ENCODE data around the gene PNLIPRP3. TPM values are rescaled to one million over a fixed set of nuclear protein-coding genes. Genes with fewer than 3 reads are reported as not detected.

PNLIPRP3 gene
- total RNA-seq, 2 experiments from 2014 or later: not detected

DNA sequence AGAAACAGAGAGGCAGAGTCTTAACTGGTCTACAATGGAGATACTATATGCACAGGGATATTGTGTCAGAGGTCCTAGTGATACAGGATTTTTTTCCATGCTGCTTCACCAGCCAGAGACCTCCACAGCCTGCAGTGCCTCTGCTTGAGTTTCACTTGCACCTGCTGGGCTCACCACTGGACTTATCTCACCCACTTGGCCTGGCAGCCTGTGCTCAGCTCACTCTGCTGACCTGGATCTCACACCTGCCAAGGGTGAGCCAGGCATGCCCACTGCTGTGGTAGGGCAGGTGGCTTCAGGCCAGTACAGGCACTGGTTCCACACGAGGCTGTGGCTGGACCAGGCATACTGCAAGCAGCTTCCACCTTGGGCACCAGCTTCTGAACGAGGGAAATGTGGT is 36.6 kb downstream of the PNLIPRP3 start:
- H3K4me1 Mint-ChIP-seq: no peaks in the 10 kb centered on the region
- DNase-seq: no peak
- H3K27ac Mint-ChIP-seq: no peak overlapping the region
- CTCF ChIA-PET: interaction anchor here (0.6 to 1.1 kb wide), 2 partner anchors 10 to 11 kb away, joined by 3 to 4 read pairs; no protein-coding TSS in a partner anchor
- no peaks in the 10 kb centered on the region for H3K36me3 Mint-ChIP-seq (ENCODE audit: low read depth)
- no peak overlapping the region for H3K4me3 Mint-ChIP-seq
- POLR2A ChIA-PET: no interaction called here
- no peaks in the 10 kb centered on the region for H3K9me3 Mint-ChIP-seq
- peaks cover 2% of the 10 kb centered on the region for H3K27me3 Mint-ChIP-seq

DNA sequence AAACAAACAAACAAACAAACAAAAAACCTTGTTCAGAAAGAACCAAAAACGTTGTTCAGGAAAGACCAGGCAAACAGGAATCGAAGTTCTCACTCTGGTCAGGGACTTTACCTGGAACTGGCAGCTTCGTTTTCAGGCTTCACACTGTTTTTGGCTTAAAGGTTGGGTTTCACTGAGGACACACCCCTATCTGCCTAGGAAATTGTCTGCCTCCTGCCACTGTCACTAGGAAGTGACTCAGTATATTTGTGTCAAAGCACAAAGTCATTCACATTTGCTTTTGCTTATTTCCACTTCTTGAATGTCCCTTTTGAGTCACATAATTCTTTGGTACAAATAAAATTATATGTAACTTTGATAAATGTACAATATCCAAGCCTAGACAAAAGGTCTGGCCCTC is 37.9 kb downstream of the PNLIPRP3 start:
- H3K27me3 Mint-ChIP-seq: no peaks in the 10 kb centered on the region
- H3K9me3 Mint-ChIP-seq: no peaks in the 10 kb centered on the region
- no peaks in the 10 kb centered on the region for H3K36me3 Mint-ChIP-seq (ENCODE audit: low read depth)
- DNase-seq: no peak
- H3K4me3 Mint-ChIP-seq: no peak overlapping the region
- no peaks in the 10 kb centered on the region for H3K4me1 Mint-ChIP-seq
- ChIA-PET CTCF (no interaction called here), POLR2A (no interaction called here)
- no peak overlapping the region for H3K27ac Mint-ChIP-seq

DNA sequence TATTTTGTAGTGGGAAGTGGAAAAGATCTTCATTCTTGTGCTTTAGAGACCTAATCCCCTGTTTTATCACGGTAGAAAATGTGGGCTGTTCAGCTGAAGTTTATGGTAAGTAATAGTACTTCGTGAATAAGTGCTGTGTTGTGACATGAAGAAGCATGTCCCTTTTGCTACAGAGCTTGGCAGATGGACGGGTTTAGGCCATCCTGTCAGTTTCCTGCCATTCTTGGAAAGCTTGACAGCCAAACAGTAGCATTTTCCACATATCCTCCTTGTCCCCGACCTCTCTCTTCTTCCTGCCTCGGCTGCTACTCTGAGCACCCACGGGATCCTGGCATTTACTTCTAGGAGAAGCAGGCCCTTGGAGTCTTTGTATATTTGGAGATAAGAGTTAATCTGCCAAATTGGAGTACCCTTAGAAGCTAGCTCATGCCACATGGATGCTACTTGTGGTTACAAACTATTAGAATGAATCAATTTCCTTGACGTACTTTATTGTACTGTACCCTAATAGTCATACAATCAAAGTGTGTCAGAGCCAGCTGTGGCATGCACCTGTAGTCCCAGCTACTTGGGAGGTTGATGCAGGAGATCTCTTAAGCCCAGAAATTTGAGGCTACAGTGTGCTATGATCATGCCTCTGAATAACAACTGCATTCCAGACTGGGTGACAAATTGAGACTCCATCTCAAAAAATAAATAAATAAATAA is 39.2 kb downstream of the PNLIPRP3 start:
- Mint-ChIP-seq H3K27ac (no peak overlapping the region), H3K36me3 (ENCODE audit: low read depth) (no peaks in the 10 kb centered on the region), H3K27me3 (no peaks in the 10 kb centered on the region), H3K4me3 (no peak overlapping the region), H3K4me1 (no peaks in the 10 kb centered on the region), H3K9me3 (no peaks in the 10 kb centered on the region)
- DNase-seq: no peak
- ChIA-PET POLR2A (no interaction called here), CTCF (interaction anchor here (1.1 kb wide), 1 partner anchor 55 kb away, joined by 3 read pairs; no protein-coding TSS in a partner anchor)

DNA sequence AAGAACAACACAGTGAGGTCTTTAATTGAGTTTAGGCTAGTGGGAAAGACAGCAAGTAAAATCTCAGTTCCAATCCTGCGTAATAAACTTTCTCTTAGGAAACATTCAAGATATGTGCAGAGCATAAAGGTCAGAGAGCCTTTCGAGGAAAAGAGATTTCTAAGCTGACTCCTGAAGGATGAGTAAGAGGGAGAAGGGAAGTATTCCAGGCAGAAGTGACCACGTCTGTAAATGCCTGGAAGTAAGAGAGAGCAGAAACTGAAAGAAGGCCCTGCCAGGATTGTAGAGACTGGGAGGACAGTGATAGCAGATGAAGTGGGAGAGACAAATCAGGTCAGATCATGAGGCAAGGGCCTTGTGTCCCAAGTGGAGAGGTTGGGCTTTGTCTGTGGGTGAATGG is 41.8 kb downstream of the PNLIPRP3 start:
- no peak for DNase-seq
- Mint-ChIP-seq H3K9me3 (no peaks in the 10 kb centered on the region), H3K36me3 (ENCODE audit: low read depth) (no peaks in the 10 kb centered on the region), H3K27me3 (no peaks in the 10 kb centered on the region), H3K4me1 (no peaks in the 10 kb centered on the region), H3K27ac (no peak overlapping the region), H3K4me3 (no peak overlapping the region)
- POLR2A ChIA-PET: no interaction called here
- CTCF ChIA-PET: no interaction called here

DNA sequence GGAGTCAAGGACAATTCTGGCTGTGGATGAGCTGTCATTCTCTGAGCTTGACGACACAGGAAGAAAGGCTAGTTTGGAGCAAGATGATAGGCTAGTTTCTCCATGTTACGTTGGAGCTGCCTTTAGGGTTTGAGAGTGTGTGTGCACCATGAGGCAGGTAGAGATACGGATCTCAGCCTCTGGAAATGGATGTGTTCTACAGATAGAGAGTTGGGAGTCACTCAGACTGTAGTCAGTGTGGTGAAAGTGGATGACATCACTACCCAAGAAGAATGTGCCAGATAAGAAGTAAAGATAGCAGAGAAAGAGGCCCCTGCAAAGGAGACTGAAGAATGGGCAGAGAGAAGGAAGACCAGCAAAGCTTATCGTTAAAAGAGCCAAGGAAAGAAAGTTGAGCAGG is 42.4 kb downstream of the PNLIPRP3 start:
- ChIA-PET CTCF (no interaction called here), POLR2A (no interaction called here)
- H3K4me3 Mint-ChIP-seq: no peak overlapping the region
- no peaks in the 10 kb centered on the region for H3K9me3 Mint-ChIP-seq
- H3K27ac Mint-ChIP-seq: no peak overlapping the region
- no peaks in the 10 kb centered on the region for H3K36me3 Mint-ChIP-seq (ENCODE audit: low read depth)
- no peaks in the 10 kb centered on the region for H3K27me3 Mint-ChIP-seq
- no peak for DNase-seq
- H3K4me1 Mint-ChIP-seq: no peaks in the 10 kb centered on the region

DNA sequence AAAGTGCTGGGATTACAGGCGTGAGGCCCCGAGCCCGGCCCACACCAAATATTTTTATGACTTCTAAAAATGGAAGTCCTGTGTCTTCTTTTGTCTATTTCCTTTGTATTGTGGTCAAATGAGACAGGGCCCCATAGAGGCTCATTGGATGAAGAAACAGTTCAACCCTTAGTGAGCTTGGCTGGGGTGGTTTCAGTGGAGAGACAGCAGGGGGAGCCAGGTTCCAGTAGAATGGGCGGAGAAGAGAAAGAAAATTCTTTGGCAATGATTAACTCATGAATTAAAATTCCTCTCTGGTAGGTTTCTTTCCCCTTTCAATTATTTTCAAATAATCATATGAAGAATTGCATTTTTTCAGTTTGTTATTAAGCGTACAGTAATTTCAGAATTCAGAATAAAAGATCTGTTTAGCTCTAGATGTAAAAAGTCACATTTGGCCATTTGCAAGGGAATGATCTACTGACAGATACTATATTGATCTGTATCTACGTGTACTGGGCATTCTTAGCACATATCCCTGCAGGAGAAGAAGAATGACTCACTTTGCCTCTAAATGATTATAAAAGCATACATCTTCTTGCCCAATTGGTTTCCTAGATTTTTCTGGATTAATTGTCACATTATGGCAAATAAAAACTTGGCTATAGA is 43.2 kb downstream of the PNLIPRP3 start:
- Mint-ChIP-seq H3K4me3 (no peak overlapping the region), H3K4me1 (no peaks in the 10 kb centered on the region), H3K36me3 (ENCODE audit: low read depth) (no peaks in the 10 kb centered on the region), H3K27ac (no peak overlapping the region), H3K27me3 (no peaks in the 10 kb centered on the region), H3K9me3 (no peaks in the 10 kb centered on the region)
- ChIA-PET POLR2A (no interaction called here), CTCF (no interaction called here)
- DNase-seq: no peak

DNA sequence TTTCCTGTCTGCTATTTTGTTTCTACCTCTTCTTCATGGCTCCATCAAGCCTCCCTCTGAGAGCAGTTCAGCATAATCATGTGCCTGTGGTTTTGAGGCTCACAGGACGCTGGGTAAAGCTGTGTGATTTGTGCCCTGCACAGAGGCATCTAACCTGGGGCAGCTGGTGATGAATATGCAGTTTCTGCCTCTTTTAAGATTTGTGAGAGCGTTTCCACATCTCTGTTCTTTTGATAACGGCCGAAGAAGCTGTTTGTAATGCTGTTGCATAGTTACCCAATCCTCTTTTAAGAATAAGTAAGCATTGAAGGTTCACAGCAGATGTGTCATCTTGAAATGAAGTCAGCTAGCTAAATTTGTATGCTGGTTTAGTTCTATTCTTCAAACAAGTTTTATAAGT is 45.2 kb downstream of the PNLIPRP3 start:
- Mint-ChIP-seq H3K27me3 (no peaks in the 10 kb centered on the region), H3K27ac (no peak overlapping the region), H3K4me1 (no peaks in the 10 kb centered on the region), H3K4me3 (no peak overlapping the region), H3K9me3 (no peaks in the 10 kb centered on the region), H3K36me3 (ENCODE audit: low read depth) (no peaks in the 10 kb centered on the region)
- DNase-seq: no peak
- CTCF ChIA-PET: no interaction called here
- POLR2A ChIA-PET: no interaction called here

DNA sequence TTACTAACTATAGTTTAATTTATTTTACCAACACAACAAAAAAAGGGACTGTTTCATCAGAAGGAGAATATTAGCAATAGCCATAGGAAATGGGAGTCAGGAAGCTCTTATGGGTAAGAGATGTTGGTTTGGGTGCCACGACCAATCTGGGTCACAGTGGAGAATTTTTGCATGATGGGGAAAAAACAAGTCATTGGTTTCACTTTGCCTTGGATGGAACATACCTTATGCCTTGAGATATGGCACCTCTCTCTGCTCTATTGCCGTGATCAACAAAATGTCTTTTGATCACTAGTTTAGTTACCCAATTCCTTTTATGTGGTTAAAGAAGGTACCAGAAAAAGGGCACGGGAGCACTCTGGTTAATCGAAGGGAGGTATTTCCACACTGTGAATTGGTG is 48.2 kb downstream of the PNLIPRP3 start:
- POLR2A ChIA-PET: no interaction called here
- Mint-ChIP-seq H3K27me3 (no peaks in the 10 kb centered on the region), H3K4me1 (no peaks in the 10 kb centered on the region), H3K36me3 (ENCODE audit: low read depth) (no peaks in the 10 kb centered on the region), H3K9me3 (no peaks in the 10 kb centered on the region), H3K27ac (no peak overlapping the region), H3K4me3 (no peak overlapping the region)
- no peak for DNase-seq
- CTCF ChIA-PET: no interaction called here

DNA sequence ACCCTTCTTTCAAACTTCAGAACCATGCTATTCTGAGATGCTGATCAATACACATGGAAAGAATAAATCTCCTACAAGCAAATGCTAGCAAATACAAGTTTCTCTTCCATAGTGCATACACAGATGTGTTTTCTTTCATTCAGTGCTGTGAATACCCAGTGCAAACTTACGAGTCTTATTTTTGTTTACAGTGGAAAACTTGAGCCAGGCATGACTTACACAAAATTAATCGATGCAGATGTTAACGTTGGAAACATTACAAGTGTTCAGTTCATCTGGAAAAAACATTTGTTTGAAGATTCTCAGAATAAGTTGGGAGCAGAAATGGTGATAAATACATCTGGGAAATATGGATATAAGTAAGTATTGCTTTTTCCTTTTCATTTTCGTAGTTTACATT is 48.8 kb downstream of the PNLIPRP3 start:
- Mint-ChIP-seq H3K4me3 (no peak overlapping the region), H3K27me3 (no peaks in the 10 kb centered on the region)
- CTCF ChIA-PET: no interaction called here

DNA sequence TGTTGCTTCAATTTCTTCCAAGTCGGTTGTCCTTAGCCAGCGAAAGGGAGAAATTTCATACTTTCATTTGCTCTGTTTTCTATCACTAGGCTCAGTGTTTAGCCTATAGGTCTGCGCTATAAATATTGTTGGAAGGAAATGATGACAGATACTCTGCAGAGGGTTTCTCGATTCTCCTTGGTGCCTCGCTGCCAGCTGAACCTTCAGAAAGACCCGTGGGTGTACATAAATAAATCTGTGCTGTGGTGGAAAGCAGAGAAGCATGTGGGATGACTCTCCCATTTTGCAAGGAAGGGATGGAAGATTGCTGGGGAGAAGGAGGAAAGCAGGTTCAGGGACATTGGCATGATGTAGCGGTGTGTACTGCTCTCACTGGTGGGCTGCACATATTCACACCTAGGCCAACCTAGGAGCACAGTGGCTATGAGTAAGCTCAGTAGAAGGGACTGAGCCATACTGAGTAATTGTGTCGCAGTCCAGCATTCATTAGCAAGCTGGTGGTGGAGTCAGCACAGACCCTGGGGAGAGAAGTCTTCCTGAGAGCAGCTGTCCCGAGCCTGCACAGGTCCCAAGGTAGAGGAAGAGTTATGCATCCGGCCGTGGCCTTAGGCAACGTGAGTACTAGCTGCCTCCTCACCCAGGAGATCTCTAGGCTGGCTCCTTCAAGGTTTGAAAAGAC is 50.5 kb downstream of the PNLIPRP3 start:
- Mint-ChIP-seq H3K4me3 (no peak overlapping the region), H3K27ac (no peak overlapping the region), H3K4me1 (no peaks in the 10 kb centered on the region), H3K27me3 (no peaks in the 10 kb centered on the region), H3K36me3 (ENCODE audit: low read depth) (no peaks in the 10 kb centered on the region), H3K9me3 (no peaks in the 10 kb centered on the region)
- CTCF ChIA-PET: no interaction called here
- no peak for DNase-seq
- POLR2A ChIA-PET: no interaction called here

More for the DNA sequence above, 48.8 kb downstream of the PNLIPRP3 start:
- no peaks in the 10 kb centered on the region for H3K4me1 Mint-ChIP-seq
- POLR2A ChIA-PET: no interaction called here
- no peaks in the 10 kb centered on the region for H3K9me3 Mint-ChIP-seq
- no peaks in the 10 kb centered on the region for H3K36me3 Mint-ChIP-seq (ENCODE audit: low read depth)
- H3K27ac Mint-ChIP-seq: no peak overlapping the region
- DNase-seq: no peak

DNA sequence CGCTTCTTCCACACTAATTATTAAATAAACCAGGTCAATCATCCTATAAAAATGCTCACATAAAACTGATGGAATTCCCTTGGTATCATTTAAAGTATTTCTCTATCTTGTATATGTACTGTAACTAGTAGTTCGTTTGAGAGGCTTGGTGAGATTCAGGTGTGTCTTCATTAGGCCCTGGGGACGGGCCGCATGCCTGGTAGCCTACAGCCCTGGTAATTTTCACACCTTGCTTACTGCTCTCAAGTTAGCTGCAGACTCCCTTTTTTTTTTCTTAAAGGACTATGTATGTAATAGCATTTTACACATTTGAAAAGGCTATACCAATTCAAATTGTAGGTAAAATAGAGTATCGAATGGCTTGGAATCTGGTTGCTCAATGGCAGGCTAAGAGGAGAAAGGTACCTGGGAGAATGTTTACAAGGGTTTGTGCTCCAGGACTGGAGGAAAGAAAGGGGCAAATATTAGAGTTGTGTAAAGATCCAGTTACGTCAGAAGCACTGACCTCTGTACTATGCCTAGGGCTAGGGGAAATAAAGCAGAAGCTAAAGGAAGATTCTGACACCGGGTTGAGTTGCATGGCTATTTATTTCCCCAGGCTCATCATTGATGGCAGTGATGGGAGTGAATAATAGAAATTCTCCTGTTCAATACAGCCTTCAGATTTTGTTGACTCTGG is 59.3 kb downstream of the PNLIPRP3 start:
- ChIA-PET POLR2A (no interaction called here), CTCF (no interaction called here)
- no peaks in the 10 kb centered on the region for H3K9me3 Mint-ChIP-seq
- no peaks in the 10 kb centered on the region for H3K27me3 Mint-ChIP-seq
- no peak for DNase-seq
- H3K4me3 Mint-ChIP-seq: no peak overlapping the region
- no peaks in the 10 kb centered on the region for H3K4me1 Mint-ChIP-seq
- no peaks in the 10 kb centered on the region for H3K36me3 Mint-ChIP-seq (ENCODE audit: low read depth)
- H3K27ac Mint-ChIP-seq: no peak overlapping the region

DNA sequence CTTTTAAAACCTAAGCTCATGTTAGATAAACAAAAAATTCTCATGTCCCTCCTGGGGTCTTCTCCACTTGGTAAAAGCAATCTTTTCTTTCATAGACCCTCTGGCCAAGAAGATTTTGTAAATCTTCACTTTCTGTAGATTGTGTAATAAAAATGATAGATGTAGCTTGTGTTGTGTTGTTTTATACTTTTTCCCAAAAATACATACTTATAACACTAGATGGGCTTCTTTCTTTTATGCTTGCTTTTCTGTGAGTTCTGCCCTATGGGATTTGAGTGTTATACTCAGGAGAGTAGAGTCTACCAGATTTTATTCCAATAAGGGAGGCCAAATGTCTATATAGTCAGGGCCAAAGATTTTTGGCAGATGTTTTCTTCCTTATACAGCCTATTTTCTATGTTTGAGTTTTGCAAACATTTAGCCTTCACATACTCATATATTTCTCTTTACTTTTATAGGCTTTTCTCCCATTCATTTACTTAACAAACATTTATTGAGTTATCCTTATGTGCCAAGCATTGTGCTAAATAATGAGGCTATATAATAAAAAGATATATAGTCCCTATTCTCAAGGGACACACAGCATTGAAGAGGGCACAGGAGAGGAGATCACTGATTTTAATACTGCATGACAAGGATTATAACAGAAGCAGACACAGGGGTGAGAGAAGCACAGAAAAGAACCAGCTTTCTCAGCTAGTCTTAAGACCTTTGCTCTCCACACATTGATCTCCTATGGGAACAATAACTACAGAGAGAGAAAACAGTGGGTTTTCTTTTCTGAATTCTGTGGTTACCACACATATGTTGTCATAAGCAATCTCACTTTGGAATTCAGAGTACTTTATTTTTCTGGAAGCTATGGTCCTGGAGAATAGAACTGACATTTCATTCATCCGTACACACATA is 60.1 kb downstream of the PNLIPRP3 start:
- H3K9me3 Mint-ChIP-seq: no peaks in the 10 kb centered on the region
- H3K36me3 Mint-ChIP-seq (ENCODE audit: low read depth): no peaks in the 10 kb centered on the region
- DNase-seq: no peak
- no peaks in the 10 kb centered on the region for H3K27me3 Mint-ChIP-seq
- H3K4me1 Mint-ChIP-seq: no peaks in the 10 kb centered on the region
- H3K27ac Mint-ChIP-seq: no peak overlapping the region
- ChIA-PET POLR2A (no interaction called here), CTCF (no interaction called here)
- no peak overlapping the region for H3K4me3 Mint-ChIP-seq

Data from activated CD4-positive, alpha-beta T cell treated with anti-CD3 and anti-CD28 coated beads, Interleukin-2, amount 10 ng/mL, durations not matched to agents 7 days and 5 days (primary cell).